Liver (tissue), 3 donors: ENCODE data around the gene CMTM1.

Experiments used
- ATF3 ChIP-seq: IDR thresholded peaks from 2 replicates; pipeline ENCODE4 v1.6.1; 2016; ENCODE audit warnings: antibody characterized with exemption
- CTCF ChIP-seq: fragments of 150-350 bp; IDR thresholded peaks from 2 replicates; pipeline ENCODE4 v1.5.1; 2017; ENCODE audit warnings: improper control_type of control experiment, low read depth, low read length; ENCODE audit not compliant: missing input control
- EGR1 ChIP-seq, 2 donors: IDR thresholded peaks; 2 replicates each; pipeline ENCODE4 v1.6.1; 2016 to 2018; ENCODE audit warnings: antibody characterized with exemption in 2 of 2, low read depth in 2 of 2
- FOXA2 ChIP-seq: IDR thresholded peaks from 2 replicates; pipeline ENCODE4 v1.6.1; 2016; ENCODE audit warnings: antibody characterized with exemption
- GABPA ChIP-seq, 2 donors: IDR thresholded peaks in 1 of 2; conservative IDR thresholded peaks in 1 of 2; 2 replicates each; pipeline ENCODE4 v1.6.1; 2016; ENCODE audit warnings: antibody characterized with exemption in 2 of 2, mild to moderate bottlenecking in 1 of 2, moderate library complexity in 1 of 2
- HNF4G ChIP-seq: IDR thresholded peaks from 2 replicates; pipeline ENCODE4 v1.6.1; 2016; ENCODE audit warnings: antibody characterized with exemption
- JUND ChIP-seq, 2 donors: IDR thresholded peaks; 2 replicates each; pipeline ENCODE4 v1.6.1; 2016; ENCODE audit warnings: antibody characterized with exemption in 2 of 2
- MAX ChIP-seq: IDR thresholded peaks from 2 replicates; pipeline ENCODE4 v1.6.1; 2016; ENCODE audit warnings: antibody characterized with exemption
- RAD21 ChIP-seq, 2 donors: IDR thresholded peaks; 2 replicates each; pipeline ENCODE4 v1.6.1; 2016; ENCODE audit warnings: antibody characterized with exemption in 2 of 2, mild to moderate bottlenecking in 2 of 2
- REST ChIP-seq: IDR thresholded peaks from 2 replicates; pipeline ENCODE4 v1.6.1; 2016; ENCODE audit warnings: antibody characterized with exemption, mild to moderate bottlenecking
- SP1 ChIP-seq: IDR thresholded peaks from 2 replicates; pipeline ENCODE4 v1.6.1; 2018; ENCODE audit warnings: antibody characterized with exemption, mild to moderate bottlenecking
- TAF1 ChIP-seq: conservative IDR thresholded peaks from 2 replicates; pipeline ENCODE4 v1.6.1; 2016; ENCODE audit warnings: antibody characterized with exemption, mild to moderate bottlenecking
- YY1 ChIP-seq: IDR thresholded peaks from 2 replicates; pipeline ENCODE4 v1.6.1; 2016; ENCODE audit warnings: antibody characterized with exemption, mild to moderate bottlenecking
- donor health status: healthy.
- donor health status: healthy.

- TF ChIP-seq CTCF (no peak), RAD21 (IDR thresholded peaks at IDR 0.05) (no peak), SP1 (no peak), EGR1 (IDR thresholded peaks at IDR 0.05; ENCODE audit: low read depth in 2 of 2) (no peak), REST (no peak), TAF1 (no peak), GABPA (IDR thresholded peaks at IDR 0.05 in 1 of 2, conservative IDR thresholded peaks at IDR 0.05 in 1 of 2) (no peak), YY1 (no peak), MAX (no peak), HNF4G (no peak), FOXA2 (no peak), ATF3 (no peak), JUND (IDR thresholded peaks at IDR 0.05) (no peak)
These were observed 39.9 kb downstream of the CMTM1 start for GRCh38 chr16:66605979-66606751.
